Skin epidermis (tissue), 12 donors: ENCODE data around the gene PPP2R1B.
"Not testable (repeated sequence)": the region's sequence is repeated elsewhere in the genome, so short reads cannot be mapped to it uniquely, and the experiment has no call there.

Source experiments
- H3K27ac ChIP-seq, 21 experiments: fragments of 200-600 bp; sonication (generic) in 11 of 21; one replicate each; pipeline ENCODE4 v1.5.0; 2020; ENCODE audit warnings: mild to moderate bottlenecking in 3 of 21, inconsistent platforms in 2 of 21, moderate library complexity in 2 of 21
- H3K4me3 ChIP-seq, 7 experiments: fragments of 200-600 bp; sonication (generic) in 2 of 7; one replicate each; pipeline ENCODE4 v1.5.0; 2020; ENCODE audit warnings: inconsistent platforms in 2 of 7, mild to moderate bottlenecking in 2 of 7, moderate library complexity in 1 of 7

Gene PPP2R1B

DNA sequence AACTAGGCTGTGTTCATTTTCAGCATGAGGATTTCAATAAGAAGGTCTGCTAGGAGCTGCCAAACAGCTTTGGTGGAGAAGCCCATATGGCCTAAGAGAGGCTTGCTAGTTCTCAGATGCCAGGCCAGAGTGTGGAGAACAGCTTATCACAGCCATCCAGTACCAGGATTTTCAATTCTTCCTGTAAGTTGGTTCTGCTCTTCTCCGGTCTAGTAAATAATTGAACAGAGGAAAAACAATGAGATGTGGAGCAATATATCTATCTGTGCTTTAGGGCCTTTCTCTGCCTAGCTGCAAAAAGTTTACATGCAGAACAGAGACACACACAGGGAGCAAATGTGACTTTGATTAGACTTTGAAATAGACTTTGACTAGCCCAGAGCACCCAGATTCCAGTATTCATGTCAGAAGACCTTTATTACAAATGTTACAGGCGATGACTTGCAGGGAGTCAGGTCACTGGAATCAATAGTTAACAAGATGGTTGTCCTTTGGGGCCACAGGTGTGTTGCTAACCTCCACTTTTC is 19.8 kb upstream of the PPP2R1B start:
- no peak overlapping the region for H3K27ac ChIP-seq
- H3K4me3 ChIP-seq = no peak overlapping the region

DNA sequence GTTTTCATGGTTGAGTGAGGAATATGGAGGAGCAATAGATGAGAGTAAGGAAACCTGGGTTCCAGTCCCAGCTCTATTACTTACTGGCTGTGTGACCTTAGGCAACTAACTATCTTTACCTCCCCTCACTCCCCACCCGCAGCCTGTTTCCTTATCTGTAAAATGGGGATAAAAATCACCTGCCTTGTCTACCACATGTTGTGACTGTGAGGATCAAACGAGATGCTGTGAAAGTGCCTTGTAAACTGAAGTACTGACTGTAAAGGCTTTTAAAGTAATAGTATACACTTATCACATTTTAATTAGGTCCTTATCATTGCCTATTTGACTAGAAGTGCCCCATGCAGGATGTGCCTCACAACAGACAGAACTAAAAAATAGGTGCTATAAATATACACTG is 18.9 kb upstream of the PPP2R1B start:
- Histone ChIP-seq H3K27ac (no peak overlapping the region), H3K4me3 (no peak overlapping the region)

DNA sequence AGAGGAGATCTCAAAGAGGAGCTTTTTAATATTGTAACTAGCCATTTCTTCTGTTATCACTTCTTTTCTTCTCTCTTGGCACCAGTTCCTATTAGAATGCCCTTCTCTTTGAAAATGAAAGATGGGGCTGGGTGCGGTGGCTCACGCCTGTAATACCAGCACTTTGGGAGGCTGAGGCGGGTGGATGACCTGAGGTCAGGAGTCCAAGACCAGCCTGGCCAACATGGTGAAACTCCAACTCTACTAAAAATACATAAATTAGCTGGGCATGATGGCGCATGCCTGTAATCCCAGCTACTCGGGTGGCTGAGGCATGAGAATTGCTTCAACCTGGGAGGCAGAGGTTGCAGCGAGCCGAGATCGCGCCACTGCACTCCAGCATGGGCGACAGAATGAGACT is 18.1 kb upstream of the PPP2R1B start:
- H3K4me3 ChIP-seq, H3K27ac ChIP-seq: not testable (repeated sequence)

DNA sequence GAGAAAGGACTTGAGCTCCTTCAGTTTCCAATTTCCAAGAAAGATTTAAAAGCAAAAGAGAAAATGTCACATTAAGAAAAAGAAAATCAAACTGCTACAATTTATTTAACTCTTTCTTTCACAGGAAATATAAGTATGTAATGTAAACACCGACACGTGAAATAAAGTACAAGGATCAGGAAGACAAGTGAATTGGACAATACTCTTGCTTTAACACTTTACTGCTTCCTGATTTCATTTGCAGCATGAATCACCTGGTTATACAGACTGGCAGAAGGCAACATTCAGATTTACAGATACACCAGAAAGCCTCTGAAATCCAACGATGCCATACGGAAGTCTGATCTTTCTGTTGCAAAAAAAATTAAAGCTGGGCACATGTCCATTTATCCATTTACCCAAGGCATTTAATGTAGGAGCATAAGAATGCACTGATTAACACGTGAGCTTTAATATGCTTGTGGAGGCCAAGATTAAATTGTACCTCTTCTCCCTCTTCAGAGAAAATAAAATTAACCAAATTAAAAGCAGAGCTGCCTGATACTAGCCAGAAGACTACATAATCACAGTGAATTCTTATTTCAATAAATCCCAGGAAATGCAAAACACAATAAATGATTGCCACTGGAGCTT is 16.0 kb upstream of the PPP2R1B start:
- no peak overlapping the region for H3K4me3 ChIP-seq
- H3K27ac ChIP-seq = no peak overlapping the region

DNA sequence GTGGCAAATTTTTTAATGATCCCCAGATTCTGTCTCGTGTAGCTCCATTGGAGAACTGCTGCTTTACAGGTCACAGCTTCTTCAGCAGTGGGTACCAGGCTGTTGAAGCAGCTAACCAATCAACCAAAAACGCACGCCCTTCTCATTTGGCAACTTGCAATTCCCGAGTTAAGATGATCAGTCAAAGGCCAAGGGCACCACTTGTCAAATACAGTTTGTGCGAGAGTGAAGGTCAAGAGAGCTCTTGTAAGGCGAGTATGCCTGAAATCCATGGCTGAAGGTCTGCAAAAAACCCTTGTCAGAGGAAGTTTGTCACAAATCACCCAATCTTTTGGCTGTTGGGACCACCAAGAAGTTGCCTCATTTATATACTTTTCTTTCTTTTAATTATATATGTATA is 12.9 kb upstream of the PPP2R1B start:
- no peak overlapping the region for H3K27ac ChIP-seq
- no peak overlapping the region for H3K4me3 ChIP-seq

DNA sequence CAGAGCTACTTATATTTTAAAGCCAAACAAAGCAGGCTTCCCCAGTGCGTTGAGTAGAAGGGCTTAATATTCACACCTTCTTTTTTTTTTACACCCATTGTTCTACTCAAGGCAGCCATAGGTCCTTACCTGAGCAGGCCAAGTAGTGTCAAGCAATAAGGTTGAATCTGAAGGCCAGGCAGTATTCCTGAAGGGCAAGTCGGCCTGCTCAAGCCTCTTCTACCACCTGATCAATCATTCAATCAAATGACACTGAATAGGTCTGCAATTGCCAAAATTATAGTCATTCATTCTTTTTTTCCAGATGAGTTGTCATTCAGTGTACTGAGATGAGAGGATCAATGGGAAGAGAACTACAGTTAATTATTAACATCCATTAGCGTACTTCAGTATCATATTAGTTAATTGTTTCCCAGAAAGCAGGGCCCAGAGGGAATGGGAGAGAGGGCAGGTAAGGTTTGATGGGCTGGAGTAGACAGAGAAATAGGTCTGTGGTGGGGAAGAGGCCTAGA is 11.9 kb upstream of the PPP2R1B start:
- Histone ChIP-seq H3K4me3 (no peak overlapping the region), H3K27ac (no peak overlapping the region)

DNA sequence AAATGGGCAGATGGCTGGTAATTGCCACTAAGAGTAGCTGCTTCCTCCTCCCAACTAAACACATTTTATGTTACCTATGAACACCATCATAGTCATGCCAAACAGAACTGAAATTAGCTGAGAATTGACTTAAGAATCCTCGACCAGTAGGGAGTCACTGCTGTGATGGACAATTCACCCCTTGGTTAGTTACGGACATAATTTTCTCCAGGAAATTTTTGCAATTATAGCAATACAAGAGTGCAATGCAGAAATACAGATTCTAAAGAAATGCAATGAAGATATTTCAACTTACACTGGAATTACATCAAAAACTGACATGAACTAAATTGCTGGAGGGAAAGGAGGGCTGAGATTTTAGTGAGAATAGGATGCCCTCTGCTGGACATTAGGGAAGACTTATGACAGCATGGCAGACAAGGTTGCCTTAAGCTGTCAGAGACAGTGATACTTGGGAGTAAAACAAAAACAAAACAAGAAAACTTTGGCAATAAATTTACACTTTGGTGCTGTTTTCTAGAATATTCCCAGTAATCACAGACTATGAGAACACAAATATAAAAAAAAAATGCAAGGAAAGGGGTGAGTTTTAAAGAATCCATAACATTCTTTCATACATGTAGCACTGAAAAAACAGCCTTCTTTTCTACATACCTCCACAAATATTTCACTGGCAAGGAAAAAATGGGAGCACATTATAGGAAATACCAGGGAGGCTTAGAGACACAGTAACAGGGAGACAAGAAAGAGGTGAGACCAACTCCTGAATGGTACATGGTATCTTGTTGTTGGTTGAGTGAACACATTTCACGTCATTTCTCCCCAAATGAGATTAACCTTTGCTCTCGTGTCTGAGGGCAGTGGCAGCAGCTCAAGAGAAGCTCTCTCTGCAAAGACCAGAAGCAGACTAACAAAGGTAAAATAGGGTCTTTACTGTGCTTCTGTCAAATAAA is 11.2 kb upstream of the PPP2R1B start:
- no peak overlapping the region for H3K4me3 ChIP-seq
- peak overlapping the region in 1 of 21 experiments; percentile 39 for H3K27ac ChIP-seq

DNA sequence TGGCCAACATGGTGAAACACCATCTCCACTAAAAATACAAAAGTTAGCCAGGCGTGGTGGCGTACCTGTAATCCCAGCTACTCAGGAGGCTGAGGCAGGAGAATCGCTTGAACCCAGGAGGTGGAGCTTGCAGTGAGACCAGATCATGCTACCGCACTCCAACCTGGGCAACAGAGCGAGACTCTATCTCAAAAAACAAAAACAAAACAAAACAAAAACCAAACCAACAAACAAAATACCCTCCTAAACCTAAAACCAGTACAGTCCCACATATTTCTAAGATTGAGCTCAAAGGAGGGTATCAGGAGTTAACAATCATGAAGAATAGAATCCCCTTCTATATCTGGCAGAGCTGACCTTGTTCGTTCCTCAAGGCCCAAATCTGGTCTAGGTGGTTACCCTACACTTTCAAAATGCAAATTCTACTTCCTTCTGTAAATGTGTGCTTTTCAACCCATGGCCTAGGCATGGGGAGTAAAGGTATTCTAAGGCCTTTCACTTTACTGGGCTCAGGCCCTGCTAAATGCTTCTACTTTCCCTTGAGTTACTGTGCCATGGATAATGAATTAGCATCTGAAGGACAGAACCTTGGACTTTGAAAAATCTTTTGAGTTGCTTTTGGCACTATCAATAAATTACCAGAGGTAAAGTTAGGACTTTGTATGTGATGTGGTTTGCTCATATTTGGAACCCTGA is 10.4 kb upstream of the PPP2R1B start:
- no peak overlapping the region for H3K4me3 ChIP-seq
- H3K27ac ChIP-seq = peak overlapping the region in 1 of 21 experiments; percentile 39

DNA sequence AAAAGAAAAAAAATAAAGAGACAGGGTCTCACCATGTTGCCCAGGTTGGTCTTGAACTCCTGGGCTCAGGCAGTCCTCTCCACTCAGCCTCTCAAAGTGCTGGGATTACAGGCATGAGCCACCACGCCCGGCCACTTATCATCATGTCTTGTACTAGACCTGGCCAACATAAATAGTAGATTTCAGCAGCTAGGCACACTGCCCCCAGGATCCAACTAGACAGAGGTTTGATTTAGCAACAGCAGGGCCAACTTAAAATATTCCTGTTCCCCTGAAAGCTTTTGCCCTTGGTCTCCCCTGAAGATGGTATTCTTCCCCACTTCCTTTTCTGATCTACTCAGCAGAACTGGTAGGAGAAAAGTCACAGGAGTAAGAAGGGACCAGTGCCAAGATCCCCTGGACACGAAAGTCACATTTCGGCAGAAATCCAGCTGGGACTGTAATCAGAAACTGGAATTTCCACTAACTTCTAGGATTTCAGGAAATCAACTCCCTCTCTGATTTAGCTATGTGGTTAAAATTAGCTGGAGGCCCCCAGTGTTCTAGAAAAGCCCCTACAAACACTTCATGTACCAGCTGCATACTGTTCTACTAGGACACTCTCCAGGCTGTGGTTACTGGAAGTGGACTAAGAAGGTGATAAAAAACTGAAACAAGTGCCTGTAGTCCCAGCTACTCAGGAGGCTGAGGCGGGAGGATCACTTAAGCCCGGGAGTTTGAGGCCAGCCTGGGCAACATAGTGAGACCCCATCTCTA is 8.9 kb upstream of the PPP2R1B start:
- peak overlapping the region in 2 of 21 experiments; percentile 8 to 11 for H3K27ac ChIP-seq

DNA sequence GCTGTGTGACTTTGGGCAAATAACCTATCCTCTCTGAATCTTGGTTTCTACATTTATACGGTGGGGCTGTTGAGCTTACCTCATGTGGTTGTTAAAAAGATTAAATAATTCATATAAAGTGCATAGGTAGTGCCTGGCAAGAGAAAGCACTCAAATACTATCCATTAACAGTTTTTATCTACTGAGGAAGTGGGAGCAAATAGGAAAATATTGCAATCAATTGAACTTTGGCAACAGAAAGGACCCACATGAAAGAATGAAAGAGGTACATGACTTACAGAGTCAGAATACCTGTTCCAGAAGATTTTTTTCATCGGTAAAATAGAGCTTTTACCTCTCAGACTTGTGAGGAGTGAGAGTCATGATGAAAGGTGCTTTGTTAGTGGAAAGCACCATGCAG is 6.3 kb upstream of the PPP2R1B start:
- Histone ChIP-seq H3K4me3 (no peak overlapping the region), H3K27ac (no peak overlapping the region)

More for the DNA sequence above, 8.9 kb upstream of the PPP2R1B start:
- H3K4me3 ChIP-seq = no peak overlapping the region

DNA sequence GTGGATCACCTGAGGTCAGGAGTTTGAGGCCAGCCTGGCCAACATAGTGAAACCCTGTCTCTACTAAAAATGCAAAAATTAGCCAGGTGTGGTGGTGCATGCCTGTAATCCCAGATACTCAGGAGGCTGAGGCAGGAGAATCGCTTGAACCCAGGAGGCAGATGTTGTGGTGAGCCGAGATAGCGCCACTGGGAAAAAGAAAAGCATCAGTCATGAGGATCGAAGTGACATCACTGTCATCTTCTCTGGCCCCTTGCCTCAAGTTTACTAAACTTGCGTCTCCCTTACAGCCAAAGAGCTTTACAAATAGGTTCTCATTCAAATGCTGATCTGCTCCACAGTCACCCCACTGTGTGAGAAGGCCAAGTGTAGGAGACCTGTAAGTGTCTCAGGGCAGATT is 5.0 kb upstream of the PPP2R1B start:
- H3K27ac ChIP-seq, H3K4me3 ChIP-seq: not testable (repeated sequence)

DNA sequence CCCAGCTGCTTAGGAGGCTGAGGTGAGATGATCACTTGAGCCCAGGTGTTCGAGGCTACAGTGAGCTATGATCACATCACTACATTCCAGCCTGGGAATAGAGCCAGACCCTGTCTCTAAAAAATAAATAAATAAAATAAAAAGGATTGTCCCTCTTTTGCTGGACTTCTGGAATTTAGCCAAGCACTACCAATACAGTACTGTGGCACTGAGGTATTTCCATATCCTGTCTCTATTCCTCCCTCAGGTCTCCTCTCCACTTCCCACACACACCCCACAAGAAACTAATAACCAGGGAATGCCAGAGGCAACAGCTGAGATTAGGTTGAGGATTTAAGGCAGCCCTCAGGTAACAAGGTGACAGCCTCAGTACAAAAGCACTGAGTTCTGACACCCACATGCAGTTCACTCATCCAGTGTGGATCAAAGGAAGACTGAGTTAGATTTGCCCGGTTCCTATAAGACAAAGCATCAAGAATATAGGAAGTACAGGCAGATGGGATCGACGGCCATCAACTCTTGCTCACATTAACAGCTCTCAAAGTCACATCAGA is 4.5 kb upstream of the PPP2R1B start:
- H3K27ac ChIP-seq = no peak overlapping the region
- H3K4me3 ChIP-seq = no peak overlapping the region

DNA sequence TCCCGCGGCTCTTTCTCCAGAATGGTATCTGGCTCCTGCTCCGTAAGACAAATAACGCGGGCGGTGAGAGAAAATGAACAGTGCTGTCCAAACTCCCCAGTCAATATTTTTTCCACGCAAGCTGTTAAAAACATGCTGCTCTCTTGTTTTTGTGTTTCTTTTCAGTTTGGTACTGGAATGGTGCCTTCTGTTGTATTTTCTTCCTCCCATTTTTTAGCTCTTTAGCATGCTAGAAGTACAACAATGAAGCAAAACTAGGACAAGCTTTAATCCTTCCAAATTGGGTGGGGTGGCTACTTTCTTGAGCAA is 599 bp upstream of the PPP2R1B start:
- H3K4me3 ChIP-seq = peak overlapping the region; percentile 76 to 100 (median 91)

DNA sequence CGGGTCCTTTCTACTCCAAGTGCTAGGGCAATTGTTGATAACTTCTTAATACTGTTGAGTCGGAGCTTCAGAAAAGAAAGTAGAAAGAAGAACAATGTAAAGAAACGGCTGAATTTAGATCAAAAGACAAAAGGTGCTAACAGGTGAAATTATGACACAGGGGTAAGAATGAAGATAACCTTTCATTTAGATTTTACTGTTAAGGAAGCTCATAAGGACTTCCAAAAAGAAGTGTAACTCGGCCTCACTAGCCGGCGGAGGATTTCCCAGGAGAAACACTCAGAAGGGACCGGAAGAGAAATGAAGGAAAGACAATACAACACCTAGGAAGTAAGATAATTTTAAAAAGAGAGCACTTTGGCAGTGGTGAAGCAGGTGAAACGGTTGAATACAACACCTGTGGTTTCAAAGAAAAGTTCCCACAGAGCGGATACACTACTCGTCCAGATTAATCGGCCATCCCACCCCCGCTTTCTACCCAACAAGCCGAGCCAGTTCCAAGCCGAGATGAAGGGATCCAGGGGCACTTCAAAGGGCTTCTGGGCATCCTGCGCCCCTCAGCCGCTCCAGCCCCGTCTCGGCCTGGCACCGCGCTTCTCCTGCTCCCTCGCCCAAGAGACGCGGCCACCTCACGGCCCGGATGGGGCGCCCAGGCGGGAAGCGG is 737 bp downstream of the PPP2R1B start:
- H3K27ac ChIP-seq = peak overlapping the region; percentile 61 to 94 (median 84)
- H3K4me3 ChIP-seq = peak overlapping the region; percentile 76 to 100 (median 91)

More for the DNA sequence above, 599 bp upstream of the PPP2R1B start:
- H3K27ac ChIP-seq = peak overlapping the region in 20 of 21 experiments; percentile 39 to 94 (median 84)

DNA sequence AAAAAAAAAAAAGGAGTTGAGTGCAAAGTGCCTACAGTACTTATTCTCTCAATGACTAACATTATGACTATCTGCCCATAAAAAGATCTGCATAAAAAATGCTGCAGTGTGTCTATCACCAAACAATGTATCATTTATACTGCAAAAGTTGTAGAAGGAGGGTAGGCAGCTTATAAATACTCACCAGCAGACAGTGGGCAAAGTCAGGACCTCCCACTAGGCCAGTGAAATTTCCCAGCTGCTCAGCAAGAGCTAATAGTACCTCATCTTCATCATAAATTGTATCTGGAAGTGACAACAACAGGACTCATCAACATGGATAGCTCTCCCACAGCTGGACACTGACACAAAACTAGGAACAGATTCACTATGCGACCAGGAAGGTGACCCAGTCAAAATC is 1.6 kb downstream of the PPP2R1B start:
- H3K4me3 ChIP-seq = peak overlapping the region in 2 of 7 experiments; percentile 80 to 90
- H3K27ac ChIP-seq = no peak overlapping the region

DNA sequence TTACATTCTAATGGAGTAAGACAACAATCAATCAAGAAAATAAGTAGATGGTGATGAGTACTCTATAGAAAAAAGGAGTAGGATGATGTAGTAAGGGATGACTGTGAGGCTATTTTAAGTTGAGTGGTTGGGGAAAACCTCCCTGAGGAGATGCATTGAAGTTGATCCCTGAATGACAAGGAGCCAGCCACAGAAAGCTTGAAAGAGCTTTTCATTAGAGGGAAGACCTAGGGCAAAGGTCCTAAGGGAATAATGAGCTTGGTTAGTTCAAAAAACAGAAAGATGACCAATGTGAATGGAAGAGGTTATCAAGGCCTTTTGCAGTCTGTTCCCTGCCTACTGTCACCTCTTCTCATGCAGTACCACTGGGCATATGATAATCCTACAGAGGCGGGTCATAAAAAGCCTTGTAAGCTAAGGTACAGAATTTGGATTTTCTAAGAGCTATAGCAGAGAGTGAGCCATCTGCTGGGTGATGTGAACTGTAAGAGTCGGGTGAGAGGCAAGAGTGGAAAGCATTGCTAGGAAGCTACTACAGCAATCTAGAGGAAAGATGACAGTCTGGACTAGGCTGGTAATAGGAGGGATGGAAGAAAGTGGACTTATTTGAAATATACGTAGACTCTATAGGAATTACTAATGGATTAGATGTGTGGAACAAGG is 3.1 kb downstream of the PPP2R1B start:
- no peak overlapping the region for H3K4me3 ChIP-seq
- no peak overlapping the region for H3K27ac ChIP-seq

DNA sequence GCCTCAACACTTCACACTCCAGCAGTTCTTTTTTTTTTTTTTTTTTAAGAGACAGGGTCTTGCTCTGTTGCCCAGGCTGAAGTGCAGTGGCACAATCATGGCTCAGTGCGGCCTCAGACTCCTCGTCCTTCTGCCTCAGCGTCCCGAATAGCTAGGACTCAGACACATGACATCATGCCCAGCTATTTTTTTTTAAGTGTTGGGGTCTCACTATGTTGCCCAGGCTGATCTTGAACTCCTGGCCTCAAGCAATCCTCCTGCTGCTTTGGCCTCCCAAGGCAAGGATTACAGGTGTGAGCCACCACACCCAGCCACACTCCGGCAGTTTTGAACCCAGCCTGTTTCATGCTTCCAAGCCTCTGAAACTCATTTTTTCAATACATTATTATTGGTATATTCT is 3.7 kb downstream of the PPP2R1B start:
- no peak overlapping the region for H3K27ac ChIP-seq
- H3K4me3 ChIP-seq = no peak overlapping the region

DNA sequence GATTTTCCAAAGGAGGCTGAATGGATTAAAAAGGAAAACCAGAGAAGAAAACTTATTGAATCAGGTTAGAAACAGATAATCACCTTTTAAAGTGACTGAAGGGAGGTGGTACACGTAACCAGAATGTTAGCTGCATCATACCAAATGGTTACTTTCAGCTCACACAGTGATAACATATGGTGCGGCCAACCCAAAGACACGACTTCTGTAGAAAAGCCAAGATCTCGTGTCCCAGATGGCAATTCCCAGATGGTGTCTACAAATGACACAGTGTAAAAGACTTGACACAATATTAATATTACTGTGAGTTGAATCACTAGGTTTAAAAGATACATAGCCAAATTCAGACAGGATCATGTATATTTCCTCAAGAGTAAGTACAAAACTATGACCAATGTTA is 5.2 kb downstream of the PPP2R1B start:
- no peak overlapping the region for H3K4me3 ChIP-seq
- H3K27ac ChIP-seq = no peak overlapping the region
